Embryonic facial prominence (tissue), 1 donor: ENCODE measurements around the gene TOR4A.

Experiments used
- DNase-seq: peaks from one replicate; pipeline ENCODE4 v3.0.0-alpha.2; 2016; ENCODE audit errors: extremely low spot score

TOR4A gene

GRCh38 chr9:137294681-137295237, 17.2 kb downstream of the TOR4A start:
- no peak for DNase-seq

GRCh38 chr9:137295238-137295811, 17.8 kb downstream of the TOR4A start:
- no peak for DNase-seq

GRCh38 chr9:137295849-137296669, 18.5 kb downstream of the TOR4A start:
- no peak for DNase-seq

DNA sequence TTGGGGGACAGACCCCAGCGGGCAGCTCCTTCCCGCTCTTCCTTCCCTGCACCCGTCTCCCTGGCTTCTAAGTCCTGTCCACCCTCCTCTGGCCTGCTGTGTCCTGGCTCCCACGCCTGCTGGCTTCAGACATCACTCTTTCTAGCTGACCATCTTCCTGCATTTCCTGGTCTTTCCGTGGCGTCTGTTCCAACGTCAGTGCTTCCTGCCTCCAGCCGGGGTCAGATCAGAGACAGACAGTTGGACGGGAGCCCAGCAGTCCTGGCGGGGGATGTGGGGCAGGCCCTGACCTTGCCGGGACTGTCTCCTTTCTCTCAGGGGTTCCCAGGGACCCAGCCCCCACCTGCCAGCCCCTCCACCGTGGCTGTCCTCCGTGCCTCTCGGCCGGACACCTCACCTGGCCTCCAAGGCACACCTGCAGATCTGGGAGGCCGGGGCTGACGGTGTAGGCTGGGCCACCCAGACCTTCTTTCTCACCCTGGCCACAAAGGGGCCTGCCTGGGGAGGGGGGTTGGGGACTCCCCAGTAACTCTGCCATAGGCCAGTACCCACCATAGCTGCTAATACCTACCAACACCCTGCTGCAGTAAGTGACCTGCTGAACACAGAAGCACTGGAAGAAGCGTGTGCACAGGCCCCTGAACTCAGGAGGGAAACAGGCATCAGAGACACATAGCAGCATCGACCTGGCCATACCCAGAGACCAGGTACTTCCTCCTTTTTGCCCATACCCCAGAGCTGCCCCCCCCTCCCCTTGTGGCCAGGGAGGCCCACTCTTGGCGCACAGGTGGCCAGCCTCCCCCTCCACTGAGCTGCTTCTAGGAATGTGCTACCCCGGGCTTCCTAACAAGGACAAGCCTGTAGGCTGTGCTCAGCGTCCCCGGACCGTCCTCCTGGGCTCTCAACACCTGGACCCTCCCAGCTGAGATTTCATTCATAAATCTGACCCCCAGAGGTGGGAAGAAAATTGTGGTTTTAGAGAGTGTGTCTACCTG, 19.4 kb downstream of the TOR4A start:
- no peak for DNase-seq

DNA sequence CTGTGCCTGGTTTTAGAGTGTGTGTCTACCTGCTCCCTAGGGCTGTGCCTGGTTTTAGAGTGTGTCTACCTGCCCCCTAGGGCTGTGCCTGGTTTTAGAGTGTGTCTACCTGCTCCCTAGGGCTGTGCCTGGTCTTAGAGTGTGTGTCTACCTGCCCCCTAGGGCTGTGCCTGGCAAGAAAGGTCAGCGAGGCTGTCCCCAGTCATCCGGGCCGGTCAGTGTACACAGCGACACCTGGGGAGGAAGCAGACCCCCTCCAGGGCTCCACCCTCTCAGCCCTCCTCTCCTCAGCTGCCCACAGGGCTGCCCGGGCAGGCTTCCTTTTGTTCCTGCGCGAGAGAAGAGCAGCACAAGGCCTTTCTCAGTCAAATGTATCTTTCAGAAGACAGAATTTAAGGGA, 20.4 kb downstream of the TOR4A start:
- DNase-seq, result no peak

GRCh38 chr9:137298401-137299202, 21.1 kb downstream of the TOR4A start:
- DNase-seq, result no peak

DNA sequence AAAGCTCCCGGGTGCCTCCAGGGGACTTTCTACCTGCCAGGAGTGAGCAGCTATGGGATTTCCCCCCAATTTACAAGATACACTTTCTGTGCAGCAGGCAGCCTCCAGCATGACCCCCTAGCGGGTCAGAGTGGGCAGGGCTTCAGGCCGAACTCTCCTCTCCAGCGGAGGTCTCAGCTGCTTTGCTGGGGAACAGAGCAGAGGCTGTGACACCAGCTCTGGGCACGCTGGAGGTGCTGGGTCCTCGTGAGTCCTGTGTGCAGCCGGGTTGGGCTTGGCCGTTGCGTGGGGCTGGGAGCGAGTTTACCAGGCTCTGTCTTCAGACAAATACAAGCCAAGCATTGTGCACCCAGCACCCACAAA, 21.7 kb downstream of the TOR4A start:
- DNase-seq, result no peak

DNA sequence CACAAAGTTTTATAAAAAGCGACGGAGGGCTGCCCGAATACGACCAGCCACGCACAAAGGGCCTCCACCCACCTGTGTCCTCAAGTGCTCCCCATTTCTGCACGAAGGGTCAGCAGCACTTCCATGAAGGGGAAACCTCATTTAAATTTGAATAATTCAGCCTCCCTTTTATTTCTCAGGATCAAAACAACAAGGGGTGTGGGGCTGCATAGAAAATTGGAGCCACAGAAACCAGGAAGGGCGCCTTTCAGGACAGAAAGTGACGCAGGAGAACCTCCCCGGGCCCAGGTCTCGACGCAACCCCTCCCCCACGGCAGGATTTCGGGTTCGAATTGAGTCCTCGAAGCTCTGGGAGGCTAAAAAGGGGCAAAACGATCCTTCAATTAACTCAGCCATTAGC, 22.4 kb downstream of the TOR4A start:
- DNase-seq, result no peak

GRCh38 chr9:137300567-137301080, 23.1 kb downstream of the TOR4A start:
- no peak for DNase-seq

DNA sequence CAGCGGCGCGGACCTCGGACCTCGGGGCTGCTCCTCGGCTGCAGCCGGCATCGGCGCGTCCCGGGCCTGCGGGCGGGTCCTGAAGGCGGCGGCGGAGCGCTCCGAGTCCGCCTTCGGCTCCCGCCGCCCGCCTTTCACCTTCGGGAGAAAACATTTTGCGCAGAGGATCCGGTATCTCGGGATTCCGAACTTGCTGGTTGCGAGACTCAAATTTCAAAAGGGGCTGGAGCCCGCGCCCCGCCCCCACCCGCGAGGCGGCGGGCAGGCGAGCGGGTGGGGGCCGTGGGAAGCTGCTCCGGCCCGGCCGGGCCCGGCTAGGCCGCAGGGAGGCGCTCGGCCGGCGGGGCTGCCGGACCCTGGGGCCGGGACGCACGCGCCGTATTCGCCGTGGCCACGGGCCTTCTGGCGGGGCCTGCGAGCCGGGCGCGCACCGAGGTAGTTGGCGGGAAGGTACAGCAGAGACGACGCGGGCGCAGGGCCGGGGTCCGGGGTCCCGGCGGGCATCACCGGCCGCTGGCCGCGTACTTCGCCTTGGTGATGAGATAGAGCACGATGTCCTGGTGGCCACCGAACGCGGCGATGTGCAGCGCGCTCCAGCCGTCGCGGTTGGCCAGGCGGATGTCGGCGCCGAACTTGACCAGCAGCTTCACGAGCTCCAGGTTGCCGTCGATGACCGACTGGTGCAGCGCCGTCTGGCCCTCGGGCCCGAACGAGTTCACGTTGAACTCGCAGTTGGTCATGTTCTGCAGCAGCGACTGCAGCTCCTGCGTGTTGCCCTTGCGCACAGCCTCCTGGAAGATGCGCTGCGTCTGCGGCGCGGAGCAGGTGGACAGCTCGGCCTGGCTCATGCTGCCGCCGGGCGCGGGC, 23.8 kb downstream of the TOR4A start:
- no peak for DNase-seq

DNA sequence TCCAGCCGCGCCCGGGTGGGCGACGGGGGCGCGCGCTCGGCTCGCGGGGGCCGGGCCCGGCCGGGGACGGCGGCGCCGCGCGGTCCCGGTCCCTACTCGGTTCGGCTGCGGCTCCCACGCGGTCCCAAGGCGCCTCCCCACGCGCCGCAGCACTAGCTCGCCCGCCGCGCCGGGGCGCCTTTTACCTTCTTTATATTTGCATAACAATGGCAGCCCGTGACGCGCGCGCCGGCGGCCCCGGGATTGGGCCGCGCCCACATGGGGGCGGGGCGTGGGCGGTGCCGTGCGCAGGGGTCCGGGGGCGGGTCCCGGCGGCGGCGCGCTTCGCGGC, 24.6 kb downstream of the TOR4A start, which contains the start of gene NRARP:
Gene NRARP (minus strand): TSS at position 154 of the 331 bp plus-strand sequence. CDS start 343 bp downstream, outside the sequence.
- DNase-seq, result peak; percentile 64

GRCh38 chr9:137302449-137303150, 25.1 kb downstream of the TOR4A start:
- no peak for DNase-seq

- no peak for DNase-seq
These were observed 25.8 kb downstream of the TOR4A start for GRCh38 chr9:137303151-137303892.

- DNase-seq, result no peak
These were observed 26.4 kb downstream of the TOR4A start for GRCh38 chr9:137303893-137304382.

GRCh38 chr9:137304383-137305059, 27.0 kb downstream of the TOR4A start:
- no peak for DNase-seq

DNA sequence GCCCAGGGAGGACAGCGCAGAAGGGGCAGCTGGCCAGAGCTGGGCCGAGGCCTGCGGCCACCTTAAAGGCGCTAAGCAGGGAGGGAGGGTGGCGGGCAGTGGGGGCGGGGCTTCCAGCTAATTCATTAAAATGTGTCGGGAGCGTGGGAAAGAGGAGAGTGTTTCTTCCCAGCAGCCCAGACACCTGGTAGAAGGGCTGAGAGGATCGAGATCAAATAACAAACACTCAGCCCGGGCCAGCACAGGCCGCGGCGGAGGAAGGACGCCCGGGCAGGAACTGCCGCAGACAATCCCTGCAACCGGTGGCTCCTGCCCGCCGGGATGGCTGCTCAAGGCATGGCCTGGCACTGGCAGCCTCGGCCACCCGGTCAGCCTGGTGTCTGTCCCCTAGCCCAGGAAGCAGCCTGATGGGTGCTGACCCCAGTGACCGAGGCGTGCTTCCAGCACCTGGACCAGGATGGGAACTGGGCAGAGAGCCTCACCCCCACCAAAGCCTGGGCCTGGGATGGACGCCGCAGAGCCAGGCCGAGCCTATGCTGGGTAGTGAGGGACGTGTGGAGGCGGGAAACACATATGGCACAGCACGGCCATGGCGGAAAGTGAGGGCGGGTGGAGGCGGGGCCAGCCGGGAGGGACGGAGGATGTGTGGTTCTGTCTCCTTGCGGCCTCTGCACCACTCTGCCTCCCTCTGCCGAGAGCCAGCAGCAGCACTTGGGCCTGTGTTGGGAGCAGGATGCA, 27.7 kb downstream of the TOR4A start:
- DNase-seq, result no peak

GRCh38 chr9:137305798-137306065, 28.2 kb downstream of the TOR4A start:
- no peak for DNase-seq
